ENCODE data around the gene MAVS.

The MAVS gene

DNA sequence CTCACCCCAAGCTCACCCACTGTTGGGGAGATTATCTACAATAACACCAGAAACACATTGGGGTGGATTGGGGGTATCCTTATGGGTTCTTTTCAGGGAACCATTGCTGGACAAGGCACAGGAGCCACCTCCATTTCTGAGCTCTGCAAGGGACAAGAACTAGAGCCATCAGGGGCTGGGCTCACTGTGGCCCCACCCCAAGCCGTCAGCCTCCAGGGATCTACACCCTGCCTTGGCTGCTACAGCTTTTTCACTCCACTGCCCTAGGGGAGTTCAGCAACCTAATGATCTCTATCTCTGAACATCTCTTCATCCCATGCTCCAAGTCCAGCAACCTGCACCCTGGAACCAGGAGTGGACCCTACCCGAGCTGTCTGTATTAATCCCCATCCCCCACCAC lies 21.2 kb downstream of the MAVS start:
- TF ChIP-seq, protein P1, sequence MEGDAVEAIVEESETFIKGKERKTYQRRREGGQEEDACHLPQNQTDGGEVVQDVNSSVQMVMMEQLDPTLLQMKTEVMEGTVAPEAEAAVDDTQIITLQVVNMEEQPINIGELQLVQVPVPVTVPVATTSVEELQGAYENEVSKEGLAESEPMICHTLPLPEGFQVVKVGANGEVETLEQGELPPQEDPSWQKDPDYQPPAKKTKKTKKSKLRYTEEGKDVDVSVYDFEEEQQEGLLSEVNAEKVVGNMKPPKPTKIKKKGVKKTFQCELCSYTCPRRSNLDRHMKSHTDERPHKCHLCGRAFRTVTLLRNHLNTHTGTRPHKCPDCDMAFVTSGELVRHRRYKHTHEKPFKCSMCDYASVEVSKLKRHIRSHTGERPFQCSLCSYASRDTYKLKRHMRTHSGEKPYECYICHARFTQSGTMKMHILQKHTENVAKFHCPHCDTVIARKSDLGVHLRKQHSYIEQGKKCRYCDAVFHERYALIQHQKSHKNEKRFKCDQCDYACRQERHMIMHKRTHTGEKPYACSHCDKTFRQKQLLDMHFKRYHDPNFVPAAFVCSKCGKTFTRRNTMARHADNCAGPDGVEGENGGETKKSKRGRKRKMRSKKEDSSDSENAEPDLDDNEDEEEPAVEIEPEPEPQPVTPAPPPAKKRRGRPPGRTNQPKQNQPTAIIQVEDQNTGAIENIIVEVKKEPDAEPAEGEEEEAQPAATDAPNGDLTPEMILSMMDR (IDR thresholded peaks at IDR 0.05; ENCODE audit: control insufficient read depth, insufficient read depth, low read depth, low read length, missing control alignments) = no peak
- no peak for DNase-seq (ENCODE audit: low read depth)
- H3K4me3 ChIP-seq (ENCODE audit: control insufficient read depth, low read depth, low read length) = no peak overlapping the region

DNA sequence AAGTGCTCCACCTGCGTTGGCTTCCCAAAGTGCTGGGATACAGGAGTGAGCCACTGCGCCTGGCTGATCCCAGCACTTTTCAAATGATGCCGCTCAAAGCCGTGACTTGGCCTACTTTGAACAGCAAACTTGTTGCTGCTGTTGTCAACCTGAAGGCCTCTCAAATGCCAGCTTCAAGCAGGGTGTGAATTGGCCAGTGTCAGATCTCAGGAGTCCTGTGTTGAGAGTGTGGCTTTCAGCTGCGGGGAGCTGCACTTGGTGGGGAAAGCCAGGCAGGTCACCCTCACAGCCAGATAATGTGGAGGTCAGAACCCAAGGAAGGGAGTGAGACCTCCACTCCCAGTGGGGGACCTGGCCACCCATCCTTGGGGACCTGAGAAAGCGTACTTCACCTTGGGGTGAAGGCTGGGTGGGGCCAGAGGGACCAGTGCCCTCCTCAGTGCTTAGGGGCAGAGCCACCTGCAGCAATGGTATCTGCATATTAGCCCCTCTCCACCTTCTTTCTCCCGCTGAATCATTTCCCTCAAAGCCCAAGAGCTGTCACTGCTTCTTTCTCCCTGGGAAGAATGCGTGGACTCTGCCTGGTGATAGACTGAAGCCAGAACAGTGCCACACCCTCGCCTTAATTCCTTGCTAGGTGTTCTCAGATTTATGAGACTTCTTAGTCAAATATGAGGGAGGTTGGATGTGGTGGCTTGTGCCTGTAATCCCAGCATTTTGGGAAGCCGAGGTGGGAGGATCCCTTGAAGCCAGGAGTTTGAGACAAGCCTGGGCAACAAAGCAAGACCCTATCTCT lies 23.4 kb downstream of the MAVS start:
- DNase-seq (ENCODE audit: low read depth) = no peak
- no peak overlapping the region for H3K4me3 ChIP-seq (ENCODE audit: control insufficient read depth, low read depth, low read length)
- TF ChIP-seq, protein P1 (IDR thresholded peaks at IDR 0.05; ENCODE audit: control insufficient read depth, insufficient read depth, low read depth, low read length, missing control alignments) = no peak

DNA sequence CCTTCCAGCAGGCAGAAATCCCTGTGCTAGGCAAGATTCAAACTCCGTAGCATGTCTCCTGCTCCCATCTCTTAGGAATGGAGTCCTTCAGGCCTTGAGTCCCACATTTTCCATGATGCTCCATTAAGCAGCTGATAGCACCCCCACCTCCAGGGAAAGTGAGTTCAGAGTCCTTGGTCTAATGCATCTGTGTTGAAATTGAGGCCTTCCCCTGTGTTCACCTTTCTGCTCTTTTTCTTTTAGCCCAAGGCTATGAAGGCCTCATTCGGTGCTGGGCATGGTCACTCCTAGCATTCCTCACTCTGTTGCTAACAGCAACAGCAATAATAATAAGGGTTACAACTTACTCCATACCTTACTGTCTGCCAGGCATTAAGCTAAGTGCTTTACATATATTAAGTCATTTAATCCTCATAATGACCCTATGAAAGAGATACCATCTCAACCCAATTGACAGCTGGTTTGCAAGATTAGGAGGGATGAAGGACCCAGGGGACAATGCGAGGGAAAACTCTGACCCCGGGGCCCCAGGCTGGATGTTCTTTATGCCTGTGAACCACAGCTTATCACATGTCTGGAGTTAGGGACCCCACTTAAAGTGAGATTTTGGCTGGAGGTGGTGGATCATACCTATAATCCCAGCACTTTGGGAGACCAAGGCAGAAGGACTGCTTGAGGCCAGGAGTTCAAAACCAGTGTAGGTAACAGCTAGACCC lies 25.1 kb downstream of the MAVS start:
- TF ChIP-seq, protein P1 (IDR thresholded peaks at IDR 0.05; ENCODE audit: control insufficient read depth, insufficient read depth, low read depth, low read length, missing control alignments) = no peak
- H3K4me3 ChIP-seq (ENCODE audit: control insufficient read depth, low read depth, low read length) = no peak overlapping the region
- DNase-seq (ENCODE audit: low read depth) = no peak

- TF ChIP-seq, protein P1 (IDR thresholded peaks at IDR 0.05; ENCODE audit: control insufficient read depth, insufficient read depth, low read depth, low read length, missing control alignments) = no peak
- no peak overlapping the region for H3K4me3 ChIP-seq (ENCODE audit: control insufficient read depth, low read depth, low read length)
- DNase-seq (ENCODE audit: low read depth) = no peak
Measured at GRCh38 chr20:3873507-3873906, 26.9 kb downstream of the MAVS start.

DNA sequence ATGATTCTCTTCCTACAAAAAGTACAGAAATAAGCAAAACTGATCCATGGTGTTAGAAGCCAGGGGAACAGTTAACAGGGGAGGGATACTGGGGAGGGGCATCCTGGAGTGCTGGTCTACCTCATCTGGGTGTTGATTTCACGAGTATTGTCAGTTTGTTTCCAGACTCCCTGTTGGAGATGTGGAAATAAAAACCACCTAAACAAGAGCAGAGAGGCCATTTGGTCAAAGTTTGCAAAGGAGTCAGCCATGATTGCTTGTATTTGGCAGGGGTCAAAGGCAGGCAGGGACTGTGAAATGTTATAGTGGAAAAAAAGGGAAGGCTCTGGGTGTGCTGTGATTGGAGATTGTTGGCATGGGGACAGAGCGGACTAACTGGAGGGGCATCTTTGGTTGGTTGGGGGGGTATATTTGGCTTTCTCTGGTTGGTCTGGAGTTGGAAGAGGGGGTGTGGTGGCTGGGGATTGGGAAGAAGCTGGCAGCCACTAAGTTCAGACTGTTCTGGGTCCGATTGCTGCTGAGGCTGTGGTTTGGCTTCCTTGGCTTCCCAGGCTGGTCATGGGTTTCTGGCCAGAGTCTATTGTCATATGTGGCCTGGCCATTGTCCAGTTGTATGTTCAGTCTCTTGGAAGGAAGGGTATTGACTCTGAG lies 27.7 kb downstream of the MAVS start:
- TF ChIP-seq, protein P1 (IDR thresholded peaks at IDR 0.05; ENCODE audit: control insufficient read depth, insufficient read depth, low read depth, low read length, missing control alignments) = no peak
- DNase-seq (ENCODE audit: low read depth) = no peak
- H3K4me3 ChIP-seq (ENCODE audit: control insufficient read depth, low read depth, low read length) = no peak overlapping the region

GRCh38 chr20:3875378-3875974 lies 28.8 kb downstream of the MAVS start:
- TF ChIP-seq, protein P1 (IDR thresholded peaks at IDR 0.05; ENCODE audit: control insufficient read depth, insufficient read depth, low read depth, low read length, missing control alignments) = no peak
- H3K4me3 ChIP-seq (ENCODE audit: control insufficient read depth, low read depth, low read length) = no peak overlapping the region
- no peak for DNase-seq (ENCODE audit: low read depth)
